ENCODE data around the gene PIGB.
"Not testable (repeated sequence)": the region's sequence is repeated elsewhere in the genome, so short reads cannot be mapped to it uniquely, and the experiment has no call there.

Gene PIGB

GRCh38 chr15:55318588-55319494, at the start of gene PIGB, which contains the start of gene PIGBOS1:
Gene PIGB, plus strand, starts transcription at chr15:55319222. Its CDS starts 29 bp downstream, at chr15:55319251.
Gene PIGBOS1, minus strand, starts transcription at chr15:55319123. Its CDS starts 1,331 bp downstream, at chr15:55317792.
- peak; percentile 69 for DNase-seq (ENCODE audit: low read depth)

GRCh38 chr15:55270291-55270690, 48.7 kb upstream of the PIGB start:
- DNase-seq (ENCODE audit: low read depth): no peak

GRCh38 chr15:55276324-55276723, 42.7 kb upstream of the PIGB start:
- no peak for DNase-seq (ENCODE audit: low read depth)

- DNase-seq (ENCODE audit: low read depth): no peak
Observed at GRCh38 chr15:55277116-55277564, 41.9 kb upstream of the PIGB start.

GRCh38 chr15:55277715-55278114, 41.3 kb upstream of the PIGB start:
- no peak for DNase-seq (ENCODE audit: low read depth)

GRCh38 chr15:55279100-55279745, 39.8 kb upstream of the PIGB start:
- DNase-seq (ENCODE audit: low read depth): no peak

- peak; percentile 30 for DNase-seq (ENCODE audit: low read depth)
Observed at GRCh38 chr15:55279746-55280351, 39.2 kb upstream of the PIGB start.

- not testable (repeated sequence) for DNase-seq (ENCODE audit: low read depth)
Observed at GRCh38 chr15:55280589-55280988, 38.4 kb upstream of the PIGB start.

- DNase-seq (ENCODE audit: low read depth): no peak
Observed at GRCh38 chr15:55281517-55282228, 37.3 kb upstream of the PIGB start.

GRCh38 chr15:55282284-55282833, 36.7 kb upstream of the PIGB start:
- peak; percentile 48 for DNase-seq (ENCODE audit: low read depth)

- no peak for DNase-seq (ENCODE audit: low read depth)
Observed at GRCh38 chr15:55283379-55284147, 35.5 kb upstream of the PIGB start.

GRCh38 chr15:55284426-55284825, 34.6 kb upstream of the PIGB start:
- DNase-seq (ENCODE audit: low read depth): no peak

- DNase-seq (ENCODE audit: low read depth): not testable (repeated sequence)
Observed at GRCh38 chr15:55286442-55287189, 32.4 kb upstream of the PIGB start.

- DNase-seq (ENCODE audit: low read depth): no peak
Observed at GRCh38 chr15:55288006-55288717, 30.9 kb upstream of the PIGB start.

GRCh38 chr15:55289011-55289745, 29.8 kb upstream of the PIGB start:
- DNase-seq (ENCODE audit: low read depth): no peak

GRCh38 chr15:55289746-55290527, 29.1 kb upstream of the PIGB start, which contains the start of gene RAB27A:
Gene RAB27A, minus strand, starts transcription at chr15:55289813. Its CDS starts 54,879 bp downstream, at chr15:55234934.
- DNase-seq (ENCODE audit: low read depth): peak; percentile 23

GRCh38 chr15:55290528-55291057, 28.4 kb upstream of the PIGB start:
- DNase-seq (ENCODE audit: low read depth): peak; percentile 52

All from HS-27A (cell line).